ENCODE data around the gene LAIR2.

Gene LAIR2

GRCh38 chr19:54457773-54458647, 44.6 kb upstream of the LAIR2 start:
- no peak for TF ChIP-seq CTCF (conservative IDR thresholded peaks at IDR 0.05; ENCODE audit: low read length)
- H3K4me3 ChIP-seq (ENCODE audit: low read length) = no peak overlapping the region
- DNase-seq (ENCODE audit: low read depth) = no peak

GRCh38 chr19:54458648-54459281, 43.9 kb upstream of the LAIR2 start:
- no peak for DNase-seq (ENCODE audit: low read depth)
- TF ChIP-seq CTCF (conservative IDR thresholded peaks at IDR 0.05; ENCODE audit: low read length) = no peak
- H3K4me3 ChIP-seq (ENCODE audit: low read length) = no peak overlapping the region

- no peak for TF ChIP-seq CTCF (conservative IDR thresholded peaks at IDR 0.05; ENCODE audit: low read length)
- DNase-seq (ENCODE audit: low read depth) = no peak
- H3K4me3 ChIP-seq (ENCODE audit: low read length) = no peak overlapping the region
These were observed 43.1 kb upstream of the LAIR2 start for GRCh38 chr19:54459282-54460229.

- TF ChIP-seq CTCF (conservative IDR thresholded peaks at IDR 0.05; ENCODE audit: low read length) = no peak
- no peak overlapping the region for H3K4me3 ChIP-seq (ENCODE audit: low read length)
- DNase-seq (ENCODE audit: low read depth) = no peak
These were observed 42.2 kb upstream of the LAIR2 start for GRCh38 chr19:54460230-54461005.

- DNase-seq (ENCODE audit: low read depth) = no peak
These were observed 41.4 kb upstream of the LAIR2 start for GRCh38 chr19:54461210-54461609.

More at GRCh38 chr19:54461210-54461609, 41.4 kb upstream of the LAIR2 start:
- no peak for TF ChIP-seq CTCF (conservative IDR thresholded peaks at IDR 0.05; ENCODE audit: low read length)
- no peak overlapping the region for H3K4me3 ChIP-seq (ENCODE audit: low read length)

All from AG10803 (cell line).